Measurements from ENCODE around the gene ASB16.

- no peak for TF ChIP-seq CTCF (IDR thresholded peaks at IDR 0.05)
- TF ChIP-seq EZH2 (IDR thresholded peaks at IDR 0.05; ENCODE audit: borderline replicate concordance, insufficient read depth, low read depth, low read length, poor library complexity, severe bottlenecking) = no peak
Measured at GRCh38 chr17:44197107-44197506, 26.6 kb downstream of the ASB16 start.

Measured in B cell (primary cell).